GM19372 (cell line): ENCODE results near the gene NPY.

Source experiments
- ATAC-seq: cut with Tn5 transposase; IDR thresholded peaks from one replicate; pipeline ENCODE4 v1.9.1; 2021; ENCODE audit warnings: mild to moderate bottlenecking, low read depth, moderate library complexity; ENCODE audit not compliant: unreplicated experiment

Gene NPY

GRCh38 chr7:24312588-24312987, 28.6 kb downstream of the NPY start:
- ATAC-seq: no peak

- ATAC-seq: no peak
Measured at GRCh38 chr7:24313777-24314176, 29.8 kb downstream of the NPY start.

- ATAC-seq: no peak
Measured at GRCh38 chr7:24316340-24316739, 32.4 kb downstream of the NPY start.

GRCh38 chr7:24318326-24318725, 34.3 kb downstream of the NPY start:
- ATAC-seq: no peak

GRCh38 chr7:24319209-24319608, 35.2 kb downstream of the NPY start:
- ATAC-seq: no peak

- no peak for ATAC-seq
Measured at GRCh38 chr7:24323961-24324480, 40.0 kb downstream of the NPY start.

- peak; percentile 69 for ATAC-seq
Measured at GRCh38 chr7:24325708-24326107, 41.7 kb downstream of the NPY start.

GRCh38 chr7:24328050-24328449, 44.1 kb downstream of the NPY start:
- ATAC-seq: no peak

GRCh38 chr7:24328894-24329293, 44.9 kb downstream of the NPY start:
- no peak for ATAC-seq

GRCh38 chr7:24334012-24334411, 50.0 kb downstream of the NPY start:
- ATAC-seq: no peak

GRCh38 chr7:24334627-24335026, 50.6 kb downstream of the NPY start:
- no peak for ATAC-seq

GRCh38 chr7:24336461-24336860, 52.5 kb downstream of the NPY start:
- no peak for ATAC-seq

- ATAC-seq: no peak
Measured at GRCh38 chr7:24337180-24337579, 53.2 kb downstream of the NPY start.

GRCh38 chr7:24339575-24339974, 55.6 kb downstream of the NPY start:
- no peak for ATAC-seq

- ATAC-seq: no peak
Measured at GRCh38 chr7:24340727-24341126, 56.7 kb downstream of the NPY start.
